Measurements from ENCODE around the gene FOXP1. TPM values are rescaled to one million over a fixed set of nuclear protein-coding genes. Genes with fewer than 3 reads are reported as not detected.

The FOXP1 gene
- total and polyA plus RNA-seq, 2 of the 13 experiments (the other 11 are each of a cell fraction or from before 2014, with no cell fraction given) = 40.4 to 59.0 TPM

DNA sequence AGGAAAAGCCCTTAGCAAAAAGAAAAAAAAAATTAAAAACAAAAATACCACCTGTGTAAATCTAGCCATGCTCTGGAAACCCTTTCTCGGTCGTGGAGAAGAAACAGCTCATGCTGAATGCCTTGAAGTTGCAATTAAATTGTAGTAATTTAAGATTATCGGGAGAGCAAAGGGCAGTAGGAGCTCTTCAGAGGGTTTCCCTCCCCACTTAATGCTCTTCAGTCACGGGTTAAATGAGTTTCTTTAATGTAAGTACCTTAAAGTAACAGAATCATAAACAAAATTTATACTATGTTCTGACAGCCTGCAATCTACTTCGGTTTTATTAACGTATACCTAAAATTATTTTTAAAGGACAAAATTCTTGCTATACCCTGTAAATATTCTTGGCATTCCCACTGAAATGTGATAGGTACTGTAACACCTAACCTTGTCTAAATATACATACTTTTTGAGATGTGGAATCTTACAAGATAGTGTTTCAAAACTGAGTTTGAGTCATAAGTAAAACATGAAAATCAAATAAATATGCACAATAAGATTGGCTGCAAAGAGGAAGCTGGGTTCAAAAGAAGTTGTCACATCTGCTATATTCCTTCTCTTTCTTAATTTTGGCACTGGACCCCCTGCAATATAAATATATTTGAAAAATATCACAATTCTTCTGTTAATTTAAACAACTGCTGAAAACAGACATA lies 5.3 kb downstream of the FOXP1 start:
- H3K79me2 ChIP-seq (ENCODE audit: insufficient read depth, low read length) = peaks cover 86% of the 10 kb centered on the region
- peak overlapping the region; percentile 70 for H3K27ac ChIP-seq (ENCODE audit: extremely low read length, insufficient read depth, low read length)
- in situ Hi-C loops (cut with HindIII; ENCODE audit: extremely low pct_ligation_motif_present, low pct_unique_long_range_greater_than_20kb) = no loop called here
- peaks cover 5 to 14% of the 10 kb centered on the region in 2 experiments; a peak in 4 of 5 replicates for H3K36me3 ChIP-seq (replicated peaks in 1 of 2; ENCODE audit: control insufficient read depth in 1 of 2, insufficient read depth in 2 of 2, low read length in 2 of 2)
- intact Hi-C loops (cut with micrococcal nuclease; ENCODE audit: unreplicated experiment) = no loop called here
- BruUV-seq (replicated peaks) = no TSS peak
- H3K9ac ChIP-seq (ENCODE audit: insufficient read depth, low read depth, low read length) = 0 out of 2 replicates have a peak overlapping the region, but pooled peaks have one; percentile 21
- ATAC-seq = no peak
- no peak overlapping the region for H2AFZ ChIP-seq (ENCODE audit: low read length)
- H3K4me1 ChIP-seq (ENCODE audit: insufficient read depth, low read length) = peaks cover 66% of the 10 kb centered on the region
- H3K4me2 ChIP-seq (ENCODE audit: low read depth, low read length) = peak overlapping the region; percentile 82
- 48% methylated on average over 6 of the region's 6 CpGs for WGBS (ENCODE audit: low lambda C conversion rate)
- TF ChIP-seq ZNF782 (CRISPR knock-in tag; IDR thresholded peaks at IDR 0.05; ENCODE audit: borderline replicate concordance) = no peak
- TF ChIP-seq RBFOX2 (IDR thresholded peaks at IDR 0.05; ENCODE audit: low read depth, low read length) = 0 out of 2 replicates have a peak, but pooled peaks have one; percentile 37
- no peak for TF ChIP-seq ZNF225 (CRISPR knock-in tag; IDR thresholded peaks at IDR 0.05)
- no peak for TF ChIP-seq ZNF556 (CRISPR knock-in tag; IDR thresholded peaks at IDR 0.05; ENCODE audit: borderline replicate concordance)
- TF ChIP-seq, protein P1, sequence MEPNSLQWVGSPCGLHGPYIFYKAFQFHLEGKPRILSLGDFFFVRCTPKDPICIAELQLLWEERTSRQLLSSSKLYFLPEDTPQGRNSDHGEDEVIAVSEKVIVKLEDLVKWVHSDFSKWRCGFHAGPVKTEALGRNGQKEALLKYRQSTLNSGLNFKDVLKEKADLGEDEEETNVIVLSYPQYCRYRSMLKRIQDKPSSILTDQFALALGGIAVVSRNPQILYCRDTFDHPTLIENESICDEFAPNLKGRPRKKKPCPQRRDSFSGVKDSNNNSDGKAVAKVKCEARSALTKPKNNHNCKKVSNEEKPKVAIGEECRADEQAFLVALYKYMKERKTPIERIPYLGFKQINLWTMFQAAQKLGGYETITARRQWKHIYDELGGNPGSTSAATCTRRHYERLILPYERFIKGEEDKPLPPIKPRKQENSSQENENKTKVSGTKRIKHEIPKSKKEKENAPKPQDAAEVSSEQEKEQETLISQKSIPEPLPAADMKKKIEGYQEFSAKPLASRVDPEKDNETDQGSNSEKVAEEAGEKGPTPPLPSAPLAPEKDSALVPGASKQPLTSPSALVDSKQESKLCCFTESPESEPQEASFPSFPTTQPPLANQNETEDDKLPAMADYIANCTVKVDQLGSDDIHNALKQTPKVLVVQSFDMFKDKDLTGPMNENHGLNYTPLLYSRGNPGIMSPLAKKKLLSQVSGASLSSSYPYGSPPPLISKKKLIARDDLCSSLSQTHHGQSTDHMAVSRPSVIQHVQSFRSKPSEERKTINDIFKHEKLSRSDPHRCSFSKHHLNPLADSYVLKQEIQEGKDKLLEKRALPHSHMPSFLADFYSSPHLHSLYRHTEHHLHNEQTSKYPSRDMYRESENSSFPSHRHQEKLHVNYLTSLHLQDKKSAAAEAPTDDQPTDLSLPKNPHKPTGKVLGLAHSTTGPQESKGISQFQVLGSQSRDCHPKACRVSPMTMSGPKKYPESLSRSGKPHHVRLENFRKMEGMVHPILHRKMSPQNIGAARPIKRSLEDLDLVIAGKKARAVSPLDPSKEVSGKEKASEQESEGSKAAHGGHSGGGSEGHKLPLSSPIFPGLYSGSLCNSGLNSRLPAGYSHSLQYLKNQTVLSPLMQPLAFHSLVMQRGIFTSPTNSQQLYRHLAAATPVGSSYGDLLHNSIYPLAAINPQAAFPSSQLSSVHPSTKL (CRISPR knock-in tag; IDR thresholded peaks at IDR 0.05) = 0 out of 2 replicates have a peak, but pooled peaks have one; percentile 10
- H3K4me3 ChIP-seq (replicated peaks in 1 of 3; ENCODE audit: insufficient read depth in 1 of 3, low read depth in 2 of 3, low read length in 3 of 3) = peak overlapping the region in 2 of 3 experiments; percentile 23 to 50; a peak in 2 of 6 replicates
- no peaks in the 10 kb centered on the region for H3K27me3 ChIP-seq (ENCODE audit: control insufficient read depth in 1 of 2, insufficient read depth in 2 of 2, low read length in 2 of 2)
- DNase-seq (ENCODE audit: low spot score) = no peak
- no peak for FAIRE-seq
- POLR2A ChIA-PET = no interaction called here
- CTCF ChIA-PET (ENCODE audit: low intra/inter-chr PET ratio, low total read pairs) = no interaction called here
- no peaks in the 10 kb centered on the region for H3K9me3 ChIP-seq (ENCODE audit: low read length)
- no peaks in the 10 kb centered on the region; the same call in 1 of the 2 replicates for H4K20me1 ChIP-seq (ENCODE audit: insufficient read depth, low read length)
